IPS DF 4.7 (cell line): Measurements from ENCODE around the gene SKI.
"Not testable (repeated sequence)": the region's sequence is repeated elsewhere in the genome, so short reads cannot be mapped to it uniquely, and the experiment has no call there.

Experiments
- DNase-seq: peaks from one replicate; pipeline ENCODE4 v3.0.0-alpha.2; 2013; ENCODE audit warnings: low spot score; ENCODE audit errors: extremely low read depth

The SKI gene

GRCh38 chr1:2291577-2291976 lies 63.5 kb downstream of the SKI start:
- DNase-seq: no peak

- DNase-seq: no peak
Measured at GRCh38 chr1:2292725-2293450, 64.8 kb downstream of the SKI start.

DNA sequence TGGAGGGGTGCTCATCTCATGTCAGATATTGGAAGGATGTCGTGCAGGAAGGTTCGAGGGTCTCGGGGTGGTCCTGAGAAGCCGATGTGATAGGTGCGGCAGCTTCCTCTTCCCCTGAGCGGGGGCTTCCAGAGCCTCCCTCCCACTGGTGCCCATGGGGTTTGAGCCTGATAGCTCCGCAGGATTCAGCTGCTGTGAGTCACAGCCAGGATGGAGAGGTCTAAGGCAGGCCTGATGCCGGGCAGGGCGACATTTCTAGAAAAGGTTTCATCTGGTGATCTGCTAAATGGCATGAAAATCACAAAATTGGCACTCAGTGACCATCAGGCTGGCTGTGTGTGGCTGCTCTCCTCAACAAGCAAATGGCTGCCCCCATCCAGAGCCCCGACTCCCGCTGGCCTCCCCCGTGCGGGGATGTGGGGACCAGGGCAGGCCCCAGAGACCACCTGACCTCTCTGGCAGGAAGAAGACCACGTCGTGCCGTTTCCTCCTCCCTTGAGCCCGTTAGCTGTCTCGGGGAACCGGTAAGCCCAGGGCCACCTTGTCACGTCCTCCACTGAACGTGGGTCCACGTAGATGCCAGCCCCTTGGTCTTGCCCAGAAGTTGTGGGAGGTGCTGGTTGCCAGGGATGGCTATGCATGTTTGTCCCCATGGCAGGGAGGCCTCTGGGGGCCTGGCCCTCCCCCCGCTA lies 66.1 kb downstream of the SKI start:
- DNase-seq: no peak

DNA sequence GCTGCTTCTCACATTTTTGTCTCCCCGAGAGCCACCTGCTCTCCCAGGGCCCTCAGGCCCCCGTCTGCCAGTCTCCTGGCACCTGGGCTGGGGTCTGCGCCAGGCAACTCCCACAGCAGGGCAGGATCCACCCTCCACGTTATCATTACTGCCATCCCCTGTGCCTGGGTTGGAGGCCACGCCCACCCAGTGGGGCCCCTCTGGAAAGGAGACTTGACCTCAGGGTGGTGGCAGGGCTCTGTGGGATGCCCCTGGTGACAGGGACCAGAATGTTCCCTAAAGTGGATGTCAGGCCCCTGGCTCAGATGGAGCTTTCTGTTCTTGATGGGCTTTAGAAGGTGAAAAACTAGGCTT lies 66.6 kb downstream of the SKI start:
- no peak for DNase-seq

- no peak for DNase-seq
Measured at GRCh38 chr1:2295526-2295925, 67.4 kb downstream of the SKI start.

DNA sequence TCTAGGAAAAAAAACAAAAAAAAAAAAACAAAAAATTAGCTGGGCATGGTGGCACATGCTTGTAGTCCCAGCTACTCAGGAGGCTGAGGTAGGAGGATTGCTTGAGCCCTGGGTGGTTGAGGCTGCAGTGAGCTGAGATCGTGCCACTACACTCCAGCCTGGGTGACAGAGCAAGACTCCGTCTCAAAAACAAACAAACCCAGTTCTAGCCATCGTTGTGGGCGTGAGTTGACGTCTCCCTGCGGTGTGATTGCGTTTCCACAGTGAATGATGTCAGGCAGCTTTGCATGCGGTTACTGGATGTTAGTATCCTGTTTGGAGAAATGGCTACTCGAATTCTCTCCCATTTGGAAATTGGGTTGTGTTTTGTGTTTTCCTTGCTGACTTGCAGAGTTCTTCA lies 68.1 kb downstream of the SKI start:
- not testable (repeated sequence) for DNase-seq

DNA sequence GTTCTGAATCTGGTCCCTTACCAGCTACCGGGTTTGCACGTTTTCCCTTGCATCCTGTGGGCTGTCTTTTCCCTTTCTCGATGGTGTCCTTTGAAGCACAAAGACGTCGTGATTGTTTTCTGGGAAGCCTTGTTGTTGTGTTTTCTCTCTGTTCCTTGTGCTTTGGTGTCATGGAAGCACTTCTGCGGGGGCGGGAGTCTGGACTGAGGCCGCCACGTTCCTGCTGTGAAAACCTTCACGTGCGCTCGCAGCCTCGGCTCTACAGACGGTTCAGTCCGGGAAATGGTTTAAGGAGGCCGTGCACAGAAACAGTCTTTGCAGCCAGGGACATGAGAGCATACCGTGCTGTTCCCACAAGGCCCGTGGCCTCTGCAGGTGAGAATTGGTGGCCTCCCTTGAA lies 68.5 kb downstream of the SKI start:
- no peak for DNase-seq

- no peak for DNase-seq
Measured at GRCh38 chr1:2297246-2298011, 69.3 kb downstream of the SKI start.

- no peak for DNase-seq
Measured at GRCh38 chr1:2298685-2299084, 70.6 kb downstream of the SKI start.

DNA sequence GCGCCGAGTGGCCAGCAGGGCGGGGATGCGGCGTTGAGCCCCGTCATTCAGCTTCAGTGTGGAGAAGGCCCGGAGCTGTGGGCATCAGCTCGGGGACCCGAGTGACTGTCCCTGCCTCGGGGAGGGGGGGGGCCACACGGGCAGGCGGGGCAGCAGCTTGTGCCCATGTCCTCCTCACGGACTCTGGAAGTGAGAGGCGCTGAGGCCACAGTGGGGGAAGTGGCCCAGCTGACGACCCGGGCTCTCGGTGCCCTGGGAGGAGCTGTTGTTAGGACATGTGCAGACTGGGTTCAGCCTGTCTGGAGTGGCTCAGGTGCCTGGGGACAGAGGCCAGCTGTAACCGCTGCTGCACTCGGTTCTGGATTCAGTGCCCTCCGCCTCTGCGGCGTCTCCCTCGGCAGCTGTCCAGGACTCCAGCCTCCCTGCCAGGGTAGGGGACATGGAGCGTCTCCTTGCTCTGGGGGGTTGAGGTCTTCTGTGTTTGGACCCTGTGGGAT lies 71.1 kb downstream of the SKI start:
- no peak for DNase-seq

- DNase-seq: no peak
Measured at GRCh38 chr1:2300004-2300771, 72.1 kb downstream of the SKI start.

DNA sequence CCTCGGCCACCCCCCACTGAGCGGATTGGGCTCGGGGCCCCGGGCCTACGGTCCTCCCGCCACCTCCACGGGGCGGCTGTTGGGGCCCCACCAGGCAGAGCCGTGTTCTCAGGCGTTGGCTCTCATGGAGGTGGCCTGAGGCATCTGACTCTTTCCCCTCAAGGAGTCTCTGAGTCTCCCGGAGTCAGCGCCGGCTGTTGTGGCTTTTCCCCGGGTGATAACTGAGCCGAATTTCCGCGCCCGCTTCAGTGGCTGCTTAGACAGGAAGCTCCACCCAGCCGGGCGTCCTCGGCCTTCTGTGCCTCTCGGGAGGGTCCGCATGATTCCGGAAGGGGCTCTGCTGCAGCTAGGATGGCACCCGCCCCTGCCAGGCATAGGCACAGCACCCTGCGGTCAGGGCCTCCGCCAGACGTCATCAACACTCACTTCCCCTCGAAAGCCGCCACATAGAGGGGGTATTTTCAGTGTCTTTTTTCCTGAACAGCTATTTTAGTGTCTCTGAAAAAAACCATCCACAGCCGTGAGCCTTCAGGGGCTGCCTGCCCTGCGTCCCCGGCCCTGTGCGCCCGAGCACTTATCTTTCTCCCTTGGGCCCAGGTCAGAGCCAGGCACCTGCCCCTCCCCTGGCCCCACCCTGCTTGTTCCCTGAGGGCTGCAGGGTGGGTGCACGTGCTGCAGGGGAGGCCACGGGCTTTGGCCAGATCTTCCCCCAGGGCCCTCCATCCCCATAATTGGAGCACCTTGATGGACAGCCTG lies 72.9 kb downstream of the SKI start:
- no peak for DNase-seq

DNA sequence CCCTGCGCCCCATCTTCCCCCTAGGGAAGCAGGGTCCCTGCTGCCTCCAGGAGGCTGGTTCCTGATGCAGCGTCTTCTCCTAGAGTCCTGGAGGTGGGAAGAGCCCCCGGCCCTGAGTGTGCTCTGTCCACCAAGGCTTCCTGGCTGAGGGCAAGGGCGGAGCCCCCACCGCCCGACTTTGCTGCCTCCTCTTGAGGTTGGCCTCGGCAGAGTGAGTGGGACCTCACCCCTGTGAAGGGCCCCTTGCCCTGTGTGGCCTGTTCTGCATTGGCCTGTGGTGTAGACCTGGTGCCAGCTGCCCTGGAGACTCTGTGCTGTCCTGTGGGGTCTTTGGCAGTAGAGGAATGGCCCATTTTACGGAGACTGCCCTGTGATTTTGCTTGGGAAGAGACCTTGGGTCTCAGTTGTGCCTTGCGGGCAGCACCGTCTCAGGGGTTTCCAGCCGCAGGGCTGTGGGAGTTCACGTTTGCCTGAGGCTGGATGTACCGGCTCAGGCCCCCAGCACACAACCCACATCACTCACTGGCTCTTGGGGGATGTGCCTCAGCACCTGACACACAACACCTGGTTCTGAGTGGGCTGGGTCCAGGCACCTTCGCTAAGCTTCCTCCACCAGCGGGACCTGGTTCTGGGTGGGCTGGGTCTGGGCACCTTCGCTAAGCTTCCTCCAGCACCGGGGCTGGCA lies 73.6 kb downstream of the SKI start:
- no peak for DNase-seq

GRCh38 chr1:2302292-2302925 lies 74.3 kb downstream of the SKI start:
- no peak for DNase-seq

GRCh38 chr1:2303016-2303775 lies 75.1 kb downstream of the SKI start:
- no peak for DNase-seq

DNA sequence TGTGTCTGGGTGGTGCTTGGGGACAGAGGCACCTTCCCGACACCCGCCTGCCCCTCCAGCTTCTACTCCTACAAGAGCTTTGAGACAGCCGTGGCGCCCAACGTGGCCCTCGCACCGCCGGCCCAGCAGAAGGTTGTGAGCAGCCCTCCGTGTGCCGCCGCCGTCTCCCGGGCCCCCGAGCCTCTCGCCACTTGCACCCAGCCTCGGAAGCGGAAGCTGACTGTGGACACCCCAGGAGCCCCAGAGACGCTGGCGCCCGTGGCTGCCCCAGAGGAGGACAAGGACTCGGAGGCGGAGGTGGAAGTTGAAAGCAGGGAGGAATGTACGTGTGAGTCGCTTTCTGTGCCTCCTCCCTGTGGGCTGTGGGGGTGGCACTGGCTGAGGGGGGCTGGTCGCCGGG lies 75.7 kb downstream of the SKI start:
- no peak for DNase-seq

- no peak for DNase-seq
Measured at GRCh38 chr1:2304282-2304681, 76.2 kb downstream of the SKI start.

DNA sequence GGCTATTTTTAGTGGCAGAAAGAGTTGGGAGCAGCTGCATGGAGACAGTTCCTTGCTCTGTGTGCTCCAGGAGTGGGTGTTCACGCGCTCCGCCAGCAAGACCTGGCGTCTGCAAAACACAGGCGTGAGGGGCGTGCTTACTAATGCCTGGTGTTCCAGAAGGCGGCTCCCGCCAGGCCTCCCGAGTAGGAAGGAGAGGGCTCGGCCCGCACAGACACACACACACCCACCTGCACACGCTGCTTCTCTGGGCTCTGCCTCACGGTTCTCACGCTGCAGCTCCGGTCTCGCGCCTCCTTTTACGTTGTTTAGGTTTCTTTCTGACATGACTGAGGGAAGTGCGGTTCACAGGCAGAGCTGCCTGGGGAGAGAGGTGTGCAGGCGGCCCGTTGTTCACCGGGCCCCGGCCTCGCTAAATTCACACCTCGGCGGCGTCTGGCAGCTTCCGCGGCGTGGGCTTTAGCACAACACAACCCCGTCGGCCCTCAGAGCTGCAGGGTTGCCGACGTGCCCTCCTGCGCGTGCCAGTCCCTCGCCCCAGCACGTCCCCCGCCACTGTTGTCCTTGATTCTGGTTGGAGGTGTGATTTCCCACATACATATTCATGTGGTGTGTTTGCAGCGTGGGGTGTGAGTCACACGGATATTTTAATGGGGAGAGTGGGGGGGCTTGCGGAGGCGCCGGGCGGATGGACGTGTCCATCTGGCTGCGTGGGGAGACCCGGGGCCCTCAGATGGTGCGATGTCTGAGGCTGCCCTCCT lies 77.0 kb downstream of the SKI start:
- no peak for DNase-seq
